CD14-positive monocyte (primary cell): Measurements from ENCODE around the gene AMZ1. TPM values are rescaled to one million over a fixed set of nuclear protein-coding genes. Genes with fewer than 3 reads are reported as not detected.
"Not testable (repeated sequence)": the region's sequence is repeated elsewhere in the genome, so short reads cannot be mapped to it uniquely, and the experiment has no call there.

Experiments
- DNase-seq, 3 donors: peaks; one replicate each; pipeline ENCODE4 v3.0.0-alpha.2; 2011 to 2022
- H2AFZ ChIP-seq: 2 replicates; pipeline ENCODE4 v1.6.0; 2012; ENCODE audit warnings: mild to moderate bottlenecking, low read depth, low read length, inconsistent platforms; ENCODE audit not compliant: insufficient read depth, poor library complexity, severe bottlenecking
- H3K27ac ChIP-seq, 2 donors: 1 replicate in 1 of 2; 2 replicates in 1 of 2; pipeline ENCODE4 v1.5.1; 2012 to 2013; ENCODE audit warnings: low read length in 2 of 2, control low read depth in 1 of 2, inconsistent platforms in 1 of 2, low read depth in 1 of 2, mild to moderate bottlenecking in 1 of 2
- H3K27me3 ChIP-seq, 2 donors: one replicate each; pipeline versions ENCODE4 v1.6.0 to v1.6.1; 2011 to 2013; ENCODE audit warnings: low read length in 2 of 2; ENCODE audit not compliant: control insufficient read depth in 2 of 2, insufficient read depth in 2 of 2
- H3K36me3 ChIP-seq, 2 donors: replicated peaks in 1 of 2; 1 replicate in 1 of 2; 2 replicates in 1 of 2; pipeline versions ENCODE4 v1.5.1 to v1.6.1; 2012 to 2013; ENCODE audit warnings: low read length in 2 of 2, control low read depth in 1 of 2, inconsistent platforms in 1 of 2, mild to moderate bottlenecking in 1 of 2; ENCODE audit not compliant: insufficient read depth in 2 of 2, control insufficient read depth in 1 of 2
- H3K4me1 ChIP-seq, 2 donors: 1 replicate in 1 of 2; 2 replicates in 1 of 2; pipeline versions ENCODE4 v1.5.1 to v1.6.1; 2012 to 2013; ENCODE audit warnings: low read length in 2 of 2, control low read depth in 1 of 2, inconsistent platforms in 1 of 2, mild to moderate bottlenecking in 1 of 2, moderate library complexity in 1 of 2; ENCODE audit not compliant: insufficient read depth in 2 of 2, control insufficient read depth in 1 of 2
- H3K4me2 ChIP-seq: replicated peaks from 2 replicates; pipeline ENCODE3; 2012; ENCODE audit warnings: low read length, moderate library complexity, mild to moderate bottlenecking; ENCODE audit not compliant: poor library complexity, severe bottlenecking; ENCODE audit errors: extremely low read depth
- H3K4me3 ChIP-seq, 3 experiments: fragments of 200-600 bp in 1 of 3; sonication (generic) in 1 of 3; replicated peaks in 1 of 3; 1 replicate in 2 of 3; 2 replicates in 1 of 3; pipeline ENCODE4 v1.5.1; 2011 to 2013; ENCODE audit warnings: low read length in 3 of 3, mild to moderate bottlenecking in 3 of 3, control low read depth in 2 of 3, low read depth in 2 of 3, inconsistent platforms in 1 of 3, moderate library complexity in 1 of 3
- H3K79me2 ChIP-seq: 2 replicates; pipeline ENCODE4 v1.6.0; 2012; ENCODE audit warnings: mild to moderate bottlenecking, control low read depth, inconsistent platforms, low read length, moderate library complexity; ENCODE audit not compliant: insufficient read depth
- H3K9ac ChIP-seq: 2 replicates; pipeline ENCODE4 v1.6.0; 2017; ENCODE audit warnings: low read length, mild to moderate bottlenecking; ENCODE audit not compliant: insufficient read depth, poor library complexity, severe bottlenecking
- H3K9me3 ChIP-seq, 2 donors: replicated peaks in 1 of 2; 1 replicate in 1 of 2; 2 replicates in 1 of 2; pipeline versions ENCODE4 v1.5.1 to v1.6.1; 2012 to 2013; ENCODE audit warnings: low read length in 2 of 2, control low read depth in 1 of 2; ENCODE audit not compliant: control insufficient read depth in 1 of 2, insufficient read depth in 1 of 2
- H4K20me1 ChIP-seq: 2 replicates; pipeline ENCODE4 v1.6.0; 2012; ENCODE audit warnings: mild to moderate bottlenecking, low read length, control low read depth, moderate library complexity; ENCODE audit not compliant: insufficient read depth
- H3K27ac Mint-ChIP-seq, 7 donors: one replicate each; pipeline ENCODE4 v1.8.0; 2020; ENCODE audit warnings: mild to moderate bottlenecking in 7 of 7, mixed read lengths in 7 of 7, moderate library complexity in 6 of 7, inconsistent platforms in 2 of 7
- H3K27me3 Mint-ChIP-seq, 3 donors: one replicate each; pipeline ENCODE4 v1.8.0; 2021 to 2022; ENCODE audit warnings: low read depth in 3 of 3, mild to moderate bottlenecking in 3 of 3, mixed read lengths in 3 of 3, moderate library complexity in 3 of 3, inconsistent platforms in 1 of 3
- H3K36me3 Mint-ChIP-seq, 2 donors: one replicate each; pipeline ENCODE4 v1.8.0; 2020; ENCODE audit warnings: mixed read lengths in 2 of 2, inconsistent platforms in 1 of 2, mild to moderate bottlenecking in 1 of 2
- H3K4me1 Mint-ChIP-seq: one replicate; pipeline ENCODE4 v1.8.0; 2020; ENCODE audit warnings: mild to moderate bottlenecking, mixed read lengths
- H3K4me3 Mint-ChIP-seq, 2 donors: one replicate each; pipeline ENCODE4 v1.8.0; 2020; ENCODE audit warnings: mild to moderate bottlenecking in 2 of 2, mixed read lengths in 2 of 2, moderate library complexity in 1 of 2
- H3K9me3 Mint-ChIP-seq, 7 donors: one replicate each; pipeline ENCODE4 v1.8.0; 2020 to 2022; ENCODE audit warnings: mixed read lengths in 7 of 7, mild to moderate bottlenecking in 6 of 7, moderate library complexity in 6 of 7, inconsistent platforms in 2 of 7
- CTCF ChIP-seq: fragments of 200-600 bp; IDR thresholded peaks from one replicate; pipeline ENCODE4 v1.8.0; 2022; ENCODE audit warnings: antibody characterized with exemption, mild to moderate bottlenecking
- WGBS: methylation state at CpG from one replicate; pipeline ENCODE4 v1.1.5; 2013; ENCODE audit warnings: missing lambda C conversion rate; ENCODE audit not compliant: insufficient coverage; 5-methylcytosine and 5-hydroxymethylcytosine counted together
- intact Hi-C, 2 donors: fragments of 100-400 bp; cut with micrococcal nuclease; formaldehyde crosslinking; loops; one replicate each; pipeline versions ENCODE4 v1.15.0 to v1.15.1; 2023
- polyA plus RNA-seq, 3 donors: library from polyadenylated mRNA; depleted of rRNA in 1 of 3; unstranded in 2 of 3; stranded (reverse) in 1 of 3; fragments of 300-500 nt in 2 of 3; fragments of >200 nt in 1 of 3; fragmentation: Illumina TruSeq in 2 of 3; gene quantifications; 1 replicate in 2 of 3; 2 replicates in 1 of 3; pipeline ENCODE4 v1.2.3, GENCODE V29; 2012 to 2021

The AMZ1 gene
- polyA plus RNA-seq, 3 donors = 0.09 to 0.25 (median 0.14) TPM

GRCh38 chr7:2689951-2690705 is 2.1 kb downstream of the AMZ1 start:
- H3K4me3 Mint-ChIP-seq = peak overlapping the region in 1 of 2 donors; percentile 85
- peak overlapping the region in 5 of 7 donors; percentile 57 to 95 (median 76) for H3K27ac Mint-ChIP-seq
- Histone ChIP-seq H3K9me3 (no peaks in the 10 kb centered on the region), H3K79me2 (no peaks in the 10 kb centered on the region), H3K27ac (peak overlapping the region in 1 of 2 donors; percentile 60), H4K20me1 (no peaks in the 10 kb centered on the region), H3K36me3 (no peaks in the 10 kb centered on the region), H3K4me3 (no peak overlapping the region), H3K9ac (peak overlapping the region; percentile 12), H3K4me2 (no peak overlapping the region), H2AFZ (no peak overlapping the region), H3K4me1 (peaks cover 70 to 71% of the 10 kb centered on the region in 2 donors), H3K27me3 (peaks cover 15 to 46% of the 10 kb centered on the region in 2 donors)
- H3K27me3 Mint-ChIP-seq = peaks cover 45 to 67% (median 57%) of the 10 kb centered on the region in 3 donors
- peaks cover 43% of the 10 kb centered on the region for H3K4me1 Mint-ChIP-seq
- peaks cover 2 to 4% of the 10 kb centered on the region in 2 donors for H3K36me3 Mint-ChIP-seq
- peak; percentile 37 to 89 (median 66) for DNase-seq
- 61% methylated on average over 13 of the region's 23 CpGs for WGBS
- H3K9me3 Mint-ChIP-seq = peaks cover 0 to 13% (median 3%) of the 10 kb centered on the region in 7 donors
- intact Hi-C loops = loop anchor here in 1 of 2 donors (2.0 kb wide), 1 partner anchor 15 kb away; no protein-coding TSS in a partner anchor
- TF ChIP-seq CTCF = no peak

- Mint-ChIP-seq H3K9me3 (peaks cover 0 to 13% (median 3%) of the 10 kb centered on the region in 7 donors), H3K4me1 (peaks cover 43% of the 10 kb centered on the region), H3K4me3 (peak overlapping the region; percentile 48 to 73), H3K27ac (peak overlapping the region in 6 of 7 donors; percentile 85 to 95 (median 91)), H3K36me3 (peaks cover 2 to 4% of the 10 kb centered on the region in 2 donors), H3K27me3 (peaks cover 43 to 59% (median 47%) of the 10 kb centered on the region in 3 donors)
- no peaks in the 10 kb centered on the region for H3K79me2 ChIP-seq
- peak; percentile 55 to 86 (median 65) for DNase-seq
- intact Hi-C loops = no loop called here
- peaks cover 80 to 82% of the 10 kb centered on the region in 2 donors for H3K4me1 ChIP-seq
- peaks cover 15 to 41% of the 10 kb centered on the region in 2 donors for H3K27me3 ChIP-seq
- no peak for TF ChIP-seq CTCF
- peak overlapping the region; percentile 34 for H3K9ac ChIP-seq
- no peak overlapping the region for H3K4me3 ChIP-seq
- H4K20me1 ChIP-seq = no peaks in the 10 kb centered on the region
- H3K36me3 ChIP-seq = no peaks in the 10 kb centered on the region
- H3K27ac ChIP-seq = peak overlapping the region; percentile 55 to 60
- H3K4me2 ChIP-seq = peak overlapping the region; percentile 13
- no peak overlapping the region for H2AFZ ChIP-seq
- 63% methylated on average over 11 of the region's 18 CpGs for WGBS
- no peaks in the 10 kb centered on the region for H3K9me3 ChIP-seq
Observed at GRCh38 chr7:2691011-2691707, 3.2 kb downstream of the AMZ1 start.

- Histone ChIP-seq H3K9ac (peak overlapping the region; percentile 34), H3K27ac (peak overlapping the region; percentile 55 to 60), H3K27me3 (peaks cover 15 to 33% of the 10 kb centered on the region in 2 donors), H3K4me1 (peaks cover 88 to 90% of the 10 kb centered on the region in 2 donors)
- H3K4me3 Mint-ChIP-seq = peak overlapping the region in 1 of 2 donors; percentile 15
- H3K4me3 ChIP-seq, intact Hi-C loops, H4K20me1 ChIP-seq, H3K79me2 ChIP-seq, H3K36me3 Mint-ChIP-seq, H3K36me3 ChIP-seq, H3K9me3 ChIP-seq, H2AFZ ChIP-seq, DNase-seq, H3K4me2 ChIP-seq: not testable (repeated sequence)
- H3K9me3 Mint-ChIP-seq = peaks cover 0 to 12% (median 3%) of the 10 kb centered on the region in 7 donors
- H3K27ac Mint-ChIP-seq = peak overlapping the region in 4 of 7 donors; percentile 91 to 95 (median 91)
- peaks cover 36 to 51% (median 40%) of the 10 kb centered on the region in 3 donors for H3K27me3 Mint-ChIP-seq
- 90% methylated on average over 10 of the region's 23 CpGs for WGBS
- H3K4me1 Mint-ChIP-seq = peaks cover 46% of the 10 kb centered on the region
Observed at GRCh38 chr7:2691932-2692439, 4.0 kb downstream of the AMZ1 start.
